ENCODE data around the gene OSTC.

OSTC gene

DNA sequence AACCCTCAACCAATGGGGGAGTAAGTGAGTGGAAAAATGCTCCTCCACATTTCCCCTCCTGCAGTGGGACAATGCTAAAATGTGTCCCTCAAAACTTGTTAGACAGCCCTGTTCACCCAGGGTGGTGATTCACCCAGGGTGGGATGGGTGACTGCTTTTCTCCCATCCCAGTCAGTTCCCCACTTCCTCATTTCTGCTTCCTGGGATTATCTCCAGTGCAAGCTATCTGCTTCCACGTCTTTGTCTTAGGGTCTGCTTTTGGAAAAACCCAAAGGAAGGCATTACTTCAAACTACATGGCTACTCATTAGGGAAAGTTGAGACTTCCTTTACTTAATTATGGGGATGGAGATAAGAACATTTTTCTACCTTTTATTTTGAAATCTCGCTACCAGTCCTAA, 67.0 kb downstream of the OSTC start:
- no peak for DNase-seq (ENCODE audit: low read depth)

Data from activated T-cell treated with anti-CD3 and anti-CD28 coated beads for 1 hour (primary cell).